ENCODE data around the gene RSKR.

GRCh38 chr17:28624148-28624547 lies 10.2 kb upstream of the RSKR start:
- TF ChIP-seq, protein P1, sequence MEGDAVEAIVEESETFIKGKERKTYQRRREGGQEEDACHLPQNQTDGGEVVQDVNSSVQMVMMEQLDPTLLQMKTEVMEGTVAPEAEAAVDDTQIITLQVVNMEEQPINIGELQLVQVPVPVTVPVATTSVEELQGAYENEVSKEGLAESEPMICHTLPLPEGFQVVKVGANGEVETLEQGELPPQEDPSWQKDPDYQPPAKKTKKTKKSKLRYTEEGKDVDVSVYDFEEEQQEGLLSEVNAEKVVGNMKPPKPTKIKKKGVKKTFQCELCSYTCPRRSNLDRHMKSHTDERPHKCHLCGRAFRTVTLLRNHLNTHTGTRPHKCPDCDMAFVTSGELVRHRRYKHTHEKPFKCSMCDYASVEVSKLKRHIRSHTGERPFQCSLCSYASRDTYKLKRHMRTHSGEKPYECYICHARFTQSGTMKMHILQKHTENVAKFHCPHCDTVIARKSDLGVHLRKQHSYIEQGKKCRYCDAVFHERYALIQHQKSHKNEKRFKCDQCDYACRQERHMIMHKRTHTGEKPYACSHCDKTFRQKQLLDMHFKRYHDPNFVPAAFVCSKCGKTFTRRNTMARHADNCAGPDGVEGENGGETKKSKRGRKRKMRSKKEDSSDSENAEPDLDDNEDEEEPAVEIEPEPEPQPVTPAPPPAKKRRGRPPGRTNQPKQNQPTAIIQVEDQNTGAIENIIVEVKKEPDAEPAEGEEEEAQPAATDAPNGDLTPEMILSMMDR (IDR thresholded peaks at IDR 0.05) = no peak
- TF ChIP-seq POLR2A (IDR thresholded peaks at IDR 0.05; ENCODE audit: low read length) = no peak
- no peak for TF ChIP-seq MYC (IDR thresholded peaks at IDR 0.05; ENCODE audit: borderline replicate concordance, low read length)
- no peak for TF ChIP-seq JUNB (IDR thresholded peaks at IDR 0.05)
- TF ChIP-seq PBX3 (IDR thresholded peaks at IDR 0.05) = no peak
- TF ChIP-seq SREBF2 (IDR thresholded peaks at IDR 0.05) = no peak
- no peak for TF ChIP-seq NR3C1 (IDR thresholded peaks at IDR 0.05)
- TF ChIP-seq ATOH8 (CRISPR knock-in tag; IDR thresholded peaks at IDR 0.05; ENCODE audit: low read depth) = no peak
- no peak for TF ChIP-seq RFX5 (IDR thresholded peaks at IDR 0.05)
- TF ChIP-seq, protein P2, sequence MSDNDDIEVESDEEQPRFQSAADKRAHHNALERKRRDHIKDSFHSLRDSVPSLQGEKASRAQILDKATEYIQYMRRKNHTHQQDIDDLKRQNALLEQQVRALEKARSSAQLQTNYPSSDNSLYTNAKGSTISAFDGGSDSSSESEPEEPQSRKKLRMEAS (IDR thresholded peaks at IDR 0.05) = no peak

Data from A549 (cell line).